Natural killer cell treated with Interleukin-12 subunit alpha and Interleukin-12 subunit beta and Interleukin-15 and Interleukin-18, amount 100 ng/mL, for 72 hours (primary cell): ENCODE results near the gene STIM1. TPM values are rescaled to one million over a fixed set of nuclear protein-coding genes. Genes with fewer than 3 reads are reported as not detected.
"Not testable (repeated sequence)": the region's sequence is repeated elsewhere in the genome, so short reads cannot be mapped to it uniquely, and the experiment has no call there.

Experiments used
- ATAC-seq, 2 donors: fragments of 150-1000 bp; cut with Tn5 transposase in 1 of 2; sonication (Bioruptor Pico), chemical (Tn5 transposase) in 1 of 2; 2 replicates each; pipeline ENCODE4 v1.10.0; 2021
- DNase-seq: peaks from one replicate; pipeline ENCODE4 v3.0.0; 2022; ENCODE audit warnings: low spot score
- H3K27ac Mint-ChIP-seq, 2 donors: 1 replicate in 1 of 2; 2 replicates in 1 of 2; pipeline ENCODE4 v1.8.0; 2022; ENCODE audit warnings: mixed read lengths in 2 of 2, mild to moderate bottlenecking in 1 of 2, moderate library complexity in 1 of 2
- H3K27me3 Mint-ChIP-seq, 2 donors: 1 replicate in 1 of 2; 2 replicates in 1 of 2; pipeline ENCODE4 v1.8.0; 2022; ENCODE audit warnings: mixed read lengths in 2 of 2
- H3K36me3 Mint-ChIP-seq: one replicate; pipeline ENCODE4 v1.8.0; 2022; ENCODE audit warnings: mixed read lengths
- H3K4me1 Mint-ChIP-seq, 2 donors: 1 replicate in 1 of 2; 2 replicates in 1 of 2; pipeline ENCODE4 v1.8.0; 2022; ENCODE audit warnings: low read depth in 2 of 2, mixed read lengths in 2 of 2, mild to moderate bottlenecking in 1 of 2
- H3K4me3 Mint-ChIP-seq: one replicate; pipeline ENCODE4 v1.8.0; 2022; ENCODE audit warnings: mixed read lengths
- H3K9me3 Mint-ChIP-seq: 2 replicates; pipeline ENCODE4 v1.8.0; 2022; ENCODE audit warnings: mixed read lengths
- total RNA-seq, 2 donors: library from RNA; stranded (reverse); gene quantifications; one replicate each; pipeline ENCODE4 v1.2.3, GENCODE V29; 2022

The STIM1 gene
- 10 to 100 TPM; 83.9 to 85.9 TPM for total RNA-seq

DNA sequence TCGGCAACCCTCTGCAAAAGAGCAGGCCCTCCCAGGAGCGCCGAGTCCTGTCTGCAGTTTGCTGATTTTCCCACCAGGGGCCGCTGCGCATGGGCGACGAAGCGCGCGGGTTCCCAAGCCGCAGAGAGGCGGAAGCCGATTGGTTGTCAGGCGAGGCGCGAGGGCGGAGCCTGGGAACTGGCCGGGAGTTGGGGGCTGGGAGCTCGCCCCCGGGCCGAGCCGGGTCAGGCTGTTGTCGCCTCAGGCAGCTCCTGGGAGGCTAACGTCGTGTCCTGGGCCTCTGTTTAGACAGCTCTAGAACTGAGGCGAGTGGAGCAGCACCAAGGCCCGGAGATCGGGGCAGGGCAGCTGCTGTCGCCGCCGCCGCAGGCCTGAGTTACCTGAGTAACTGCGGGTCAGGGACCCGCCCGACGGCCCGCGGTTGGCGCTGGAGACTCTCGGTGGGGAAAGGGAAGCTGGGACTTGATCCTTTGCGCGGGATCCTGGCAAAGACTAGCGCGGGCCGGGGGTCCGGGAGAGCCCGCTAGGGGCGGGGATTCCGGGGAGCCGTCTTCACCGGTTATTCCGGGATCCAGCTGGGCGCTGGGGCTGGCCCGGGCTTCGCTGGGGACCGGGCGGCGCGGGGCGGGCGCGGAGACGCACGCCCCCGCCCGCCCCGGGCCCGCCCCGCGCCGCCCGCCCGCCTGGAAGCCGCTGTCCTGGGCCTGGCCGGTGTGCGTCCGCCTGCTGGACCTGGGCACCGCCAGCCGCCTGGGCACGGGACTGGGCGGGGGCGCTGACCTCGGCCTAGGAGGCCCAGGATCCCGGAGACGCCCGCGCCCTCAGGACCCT lies at the start of gene STIM1:
TSS of gene STIM1 (plus strand) at position 688 of the 831 bp plus-strand sequence. CDS start 607 bp downstream, outside the sequence.
- Mint-ChIP-seq H3K27ac (peak within 1 kb of the TSS; percentile 94 to 96), H3K9me3 (no peaks in the 10 kb centered on the region), H3K36me3 (no peaks in the 10 kb centered on the region), H3K4me3 (peak within 1 kb of the TSS; percentile 80), H3K27me3 (no peaks in the 10 kb centered on the region), H3K4me1 (peaks cover 59 to 64% of the 10 kb centered on the region in 2 donors)
- DNase-seq (peak; percentile 98), ATAC-seq (peak; percentile 87 to 90)

DNA sequence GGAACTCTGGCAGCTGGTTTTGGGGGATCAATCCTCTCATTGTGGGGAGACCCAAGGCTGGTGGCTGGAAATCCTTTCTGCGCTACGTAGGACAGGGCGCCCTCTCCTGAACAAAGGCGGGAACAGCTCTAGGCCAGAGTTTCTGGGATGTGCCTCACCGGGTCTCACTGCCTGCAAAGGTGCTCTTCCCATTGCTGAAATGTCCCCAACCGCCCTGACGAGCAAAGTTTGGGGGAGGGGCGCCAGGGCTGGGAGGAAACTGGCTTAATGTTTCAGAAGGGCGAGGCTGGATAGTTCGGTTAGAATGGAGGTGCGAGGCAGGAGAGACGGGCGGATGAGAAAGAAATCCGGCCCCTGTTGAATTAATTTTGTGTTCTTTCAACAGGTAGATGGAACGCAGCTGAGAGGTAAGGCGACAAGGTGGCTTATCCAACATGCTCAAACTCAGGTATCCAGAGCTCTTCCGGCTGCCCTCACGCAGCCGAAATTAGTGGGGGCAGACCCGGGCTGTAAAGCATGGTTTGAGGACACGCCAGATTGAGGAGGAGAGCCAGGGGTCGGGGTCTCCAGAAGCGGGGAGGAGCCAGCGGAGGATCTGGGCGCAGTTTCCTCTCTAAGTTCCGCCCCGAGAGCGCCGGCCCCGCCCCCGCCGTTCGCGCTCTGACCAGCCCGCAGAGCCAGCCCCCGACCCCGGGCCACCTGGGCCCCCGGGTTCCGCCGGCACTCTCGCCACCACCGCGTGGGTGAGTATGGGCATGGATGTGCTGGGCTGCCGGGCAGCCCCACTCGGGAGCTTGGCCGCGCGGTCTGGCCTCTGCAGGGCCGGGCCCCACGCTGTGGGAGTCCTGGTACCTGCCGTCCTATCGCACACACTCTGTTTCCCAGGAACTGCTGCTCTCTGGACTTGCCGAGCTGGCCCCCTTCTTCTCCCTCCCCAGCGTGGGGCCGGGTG lies 47.3 kb upstream of the STIM1 start, which contains the start of gene PGAP2:
TSS of gene PGAP2 (plus strand) at position 652 of the 952 bp plus-strand sequence. CDS start 2,700 bp downstream, outside the sequence.
- peak within 1 kb of the TSS; percentile 87 to 95 for H3K27ac Mint-ChIP-seq

DNA sequence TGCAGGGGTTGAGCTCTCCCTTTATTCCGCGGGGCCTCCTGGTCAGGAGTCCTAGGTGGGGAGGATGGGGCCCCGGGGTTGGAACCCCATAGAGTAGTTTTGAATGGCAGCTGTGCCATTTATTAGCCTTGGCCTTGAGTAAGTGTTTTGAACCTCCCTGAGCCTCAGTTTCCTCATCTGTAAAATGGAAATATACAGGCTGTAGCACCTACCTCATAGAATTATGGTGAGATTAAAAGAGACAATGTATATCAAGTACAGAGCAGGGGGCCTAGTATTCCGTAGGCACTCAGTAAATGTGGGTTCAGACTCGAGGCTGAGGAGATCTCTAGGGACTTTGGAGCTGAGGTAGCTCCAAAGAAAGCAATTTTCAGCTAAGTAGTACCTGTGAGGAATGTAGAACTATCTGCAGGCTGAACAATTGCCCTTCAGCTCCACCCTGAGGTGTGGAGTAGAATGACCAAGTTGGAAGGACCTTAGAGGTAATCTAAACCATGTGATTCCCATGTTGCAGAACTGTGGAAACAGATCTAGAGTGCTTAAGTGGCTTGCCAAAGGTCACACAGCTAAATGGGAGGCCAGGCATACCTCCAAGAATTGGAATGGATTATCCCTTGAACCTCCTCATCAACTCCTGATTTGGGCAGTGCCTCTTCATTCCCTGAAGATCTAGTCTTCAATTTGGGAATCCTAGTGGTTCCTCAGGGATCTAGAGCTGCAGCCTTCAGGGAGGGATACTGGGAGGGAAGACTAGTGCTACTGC lies 46.4 kb upstream of the STIM1 start:
- Mint-ChIP-seq H3K9me3 (no peaks in the 10 kb centered on the region), H3K4me1 (peaks cover 15 to 18% of the 10 kb centered on the region in 2 donors), H3K4me3 (peak overlapping the region; percentile 100), H3K27me3 (no peaks in the 10 kb centered on the region), H3K27ac (peak overlapping the region; percentile 87 to 95), H3K36me3 (no peaks in the 10 kb centered on the region)
- no peak for DNase-seq
- peak in 1 of 2 donors; percentile 74 for ATAC-seq

More for the DNA sequence above, 47.3 kb upstream of the STIM1 start, which contains the start of gene PGAP2:
- Mint-ChIP-seq H3K9me3 (no peaks in the 10 kb centered on the region), H3K27me3 (no peaks in the 10 kb centered on the region), H3K4me3 (peak within 1 kb of the TSS; percentile 100), H3K4me1 (peaks cover 15 to 20% of the 10 kb centered on the region in 2 donors), H3K36me3 (no peaks in the 10 kb centered on the region)
- peak; percentile 72 for DNase-seq
- peak; percentile 83 to 89 for ATAC-seq

DNA sequence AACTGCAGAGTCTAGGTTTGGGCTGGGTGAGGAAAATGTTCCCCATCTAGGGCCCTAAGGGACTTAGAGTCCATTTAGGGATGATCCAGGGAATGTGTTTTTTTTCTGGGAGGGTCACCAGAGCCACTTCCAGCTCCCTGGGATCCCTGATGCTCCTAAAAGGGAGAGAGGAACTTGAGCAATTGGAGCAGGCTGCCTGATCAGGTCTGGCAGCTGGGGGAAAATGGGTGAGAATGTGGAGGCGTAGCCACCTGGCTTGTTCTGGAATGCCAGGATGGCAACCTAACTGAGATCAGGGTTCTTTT lies 45.9 kb upstream of the STIM1 start:
- Mint-ChIP-seq H3K4me3 (peak overlapping the region; percentile 4), H3K36me3 (no peaks in the 10 kb centered on the region), H3K27me3 (no peaks in the 10 kb centered on the region), H3K9me3 (no peaks in the 10 kb centered on the region), H3K4me1 (peaks cover 15% of the 10 kb centered on the region in 2 donors), H3K27ac (no peak overlapping the region)
- DNase-seq, result no peak
- ATAC-seq, result no peak

DNA sequence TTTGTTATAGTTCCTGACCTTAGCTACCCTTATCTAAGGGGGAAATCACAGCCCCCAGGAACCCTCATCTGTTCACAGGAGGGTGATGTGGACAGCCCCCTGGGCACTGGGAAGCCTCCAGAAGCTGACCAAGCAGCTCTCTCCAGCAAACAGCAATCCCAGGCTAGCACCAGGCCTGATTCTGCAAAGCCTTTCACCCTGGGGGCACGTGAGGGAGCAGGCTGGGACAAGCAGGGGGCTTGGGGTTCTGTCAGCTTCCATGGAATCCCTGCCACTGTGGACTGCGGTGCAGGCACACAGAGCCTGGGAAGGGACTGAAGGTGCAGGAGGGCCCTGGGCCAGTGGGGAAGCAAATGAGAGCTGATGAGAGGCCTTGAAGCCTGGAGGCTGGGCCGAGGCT lies 45.0 kb upstream of the STIM1 start:
- Mint-ChIP-seq H3K4me1 (peaks cover 15% of the 10 kb centered on the region in 2 donors), H3K9me3 (no peaks in the 10 kb centered on the region), H3K27ac (no peak overlapping the region), H3K4me3 (no peak overlapping the region), H3K27me3 (no peaks in the 10 kb centered on the region), H3K36me3 (no peaks in the 10 kb centered on the region)
- DNase-seq (no peak), ATAC-seq (no peak)

DNA sequence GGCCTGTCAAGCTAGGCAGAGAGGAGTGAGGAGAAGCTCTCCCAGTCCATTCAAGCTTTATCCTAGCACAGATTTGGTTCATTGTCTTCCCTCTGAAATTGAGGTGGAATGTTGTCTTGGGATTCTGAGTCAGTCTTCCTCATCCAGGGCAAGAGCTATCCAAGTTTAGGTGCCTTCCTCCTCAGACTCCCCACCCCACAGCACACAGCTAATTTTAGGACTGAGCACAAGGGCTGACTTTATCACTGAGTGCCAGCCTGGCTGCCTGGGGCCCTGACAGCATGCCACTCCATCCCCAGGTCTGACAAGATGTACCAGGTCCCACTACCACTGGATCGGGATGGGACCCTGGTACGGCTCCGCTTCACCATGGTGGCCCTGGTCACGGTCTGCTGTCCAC lies 44.5 kb upstream of the STIM1 start:
- ATAC-seq (no peak), DNase-seq (no peak)
- Mint-ChIP-seq H3K27ac (no peak overlapping the region), H3K9me3 (no peaks in the 10 kb centered on the region), H3K36me3 (no peaks in the 10 kb centered on the region), H3K4me1 (peaks cover 15% of the 10 kb centered on the region in 2 donors), H3K4me3 (no peak overlapping the region), H3K27me3 (no peaks in the 10 kb centered on the region)

DNA sequence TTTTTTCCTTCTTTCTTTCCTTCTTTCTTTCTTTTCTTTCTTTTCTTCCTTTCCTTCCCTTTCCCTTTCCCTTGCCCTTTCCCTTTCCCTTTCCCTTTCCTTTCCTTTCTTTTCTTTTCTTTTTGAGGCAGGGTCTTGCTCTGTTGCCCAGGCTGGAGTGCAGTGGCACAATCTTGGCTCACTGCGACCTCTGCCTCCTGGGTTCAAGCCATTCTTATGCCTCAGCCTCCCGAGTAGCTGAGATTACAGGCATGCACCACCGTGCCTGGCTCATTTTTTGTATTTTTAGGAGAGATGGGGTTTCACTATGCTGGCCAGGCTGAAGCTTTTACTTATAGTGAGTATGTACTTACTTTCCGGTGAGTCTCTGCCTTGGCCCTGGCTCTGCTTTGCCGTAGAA lies 40.6 kb upstream of the STIM1 start:
- not testable (repeated sequence) for H3K4me1 Mint-ChIP-seq, DNase-seq, H3K27me3 Mint-ChIP-seq, H3K4me3 Mint-ChIP-seq, H3K9me3 Mint-ChIP-seq, H3K36me3 Mint-ChIP-seq, ATAC-seq
- H3K27ac Mint-ChIP-seq, result peak overlapping the region in 1 of 2 donors; percentile 66

DNA sequence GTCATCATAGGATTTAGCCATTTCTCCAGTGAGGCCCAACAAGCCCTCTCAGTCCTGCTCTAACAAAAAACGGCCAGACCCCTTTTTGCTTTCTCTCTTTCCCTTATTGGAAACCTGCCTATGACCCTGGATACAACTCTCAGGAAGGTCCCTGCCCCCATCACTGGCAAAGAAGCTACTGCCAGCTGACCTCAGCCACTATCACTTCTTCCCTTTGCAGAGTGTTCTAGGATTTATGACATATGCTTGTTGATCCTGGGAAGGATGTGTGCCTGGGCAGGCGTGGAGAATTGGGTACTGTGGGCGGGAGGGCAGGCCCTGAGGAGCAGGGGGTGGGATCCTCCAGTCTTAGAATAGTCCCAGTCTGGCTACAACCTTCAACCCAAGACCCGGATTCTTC lies 39.6 kb upstream of the STIM1 start:
- ATAC-seq (no peak), DNase-seq (no peak)
- Mint-ChIP-seq H3K4me3 (no peak overlapping the region), H3K4me1 (peaks cover 0 to 3% of the 10 kb centered on the region in 2 donors), H3K36me3 (no peaks in the 10 kb centered on the region), H3K9me3 (no peaks in the 10 kb centered on the region), H3K27ac (no peak overlapping the region), H3K27me3 (no peaks in the 10 kb centered on the region)

DNA sequence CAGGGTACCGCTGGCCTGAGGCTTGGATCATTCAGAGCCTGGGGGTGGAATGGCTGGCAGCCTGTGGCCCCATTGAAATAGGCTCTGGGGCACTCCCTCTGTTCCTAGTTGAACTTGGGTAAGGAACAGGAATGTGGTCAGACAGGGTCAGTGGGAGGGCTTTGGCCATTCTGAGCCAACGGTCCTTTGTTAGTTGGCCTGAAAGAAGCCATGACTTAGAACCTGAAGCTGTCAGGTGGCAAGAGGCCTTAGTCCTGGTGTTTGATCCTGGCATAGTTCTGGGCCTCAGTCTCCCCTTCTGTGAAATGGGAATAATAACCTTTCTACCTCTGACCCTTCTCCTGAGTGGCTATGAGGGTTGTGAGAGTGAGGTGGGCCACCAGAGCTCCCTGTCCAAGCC lies 38.8 kb upstream of the STIM1 start:
- H3K27ac Mint-ChIP-seq, result no peak overlapping the region
- H3K36me3 Mint-ChIP-seq, result no peaks in the 10 kb centered on the region
- ATAC-seq, result peak in 1 of 2 donors; percentile 41
- DNase-seq, result no peak
- H3K9me3 Mint-ChIP-seq, result no peaks in the 10 kb centered on the region
- no peak overlapping the region for H3K4me3 Mint-ChIP-seq
- H3K4me1 Mint-ChIP-seq, result peaks cover 0 to 3% of the 10 kb centered on the region in 2 donors
- no peaks in the 10 kb centered on the region for H3K27me3 Mint-ChIP-seq

DNA sequence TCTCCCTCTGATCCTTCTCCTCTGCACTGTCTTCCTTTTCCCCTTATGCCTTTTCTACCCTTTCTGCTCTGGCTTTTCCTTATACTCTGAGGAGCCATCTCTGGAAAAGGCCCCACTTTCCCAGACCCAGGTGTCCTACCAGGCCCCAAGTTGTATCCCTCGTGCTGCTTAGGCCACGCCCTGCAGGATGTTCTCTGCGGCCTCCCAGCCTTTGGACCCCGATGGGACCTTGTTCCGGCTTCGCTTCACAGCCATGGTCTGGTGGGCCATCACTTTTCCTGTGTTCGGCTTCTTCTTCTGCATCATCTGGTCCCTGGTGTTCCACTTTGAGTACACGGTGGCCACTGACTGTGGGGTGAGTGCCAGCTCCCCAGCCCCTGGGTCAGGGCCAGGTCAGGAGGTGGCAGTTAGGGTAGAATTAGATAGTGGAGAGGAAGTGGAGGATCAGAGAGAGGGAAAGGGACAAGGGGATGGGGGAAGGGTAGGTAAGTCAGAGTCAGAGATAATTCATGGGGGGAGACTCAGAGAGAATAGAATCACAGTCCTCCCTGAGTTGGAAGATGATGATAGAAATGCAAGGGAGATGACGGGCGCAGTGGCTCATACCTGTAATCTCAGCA lies 38.2 kb upstream of the STIM1 start:
- DNase-seq (no peak), ATAC-seq (peak in 1 of 2 donors; percentile 11)
- Mint-ChIP-seq H3K27me3 (no peaks in the 10 kb centered on the region), H3K4me1 (peaks cover 0 to 3% of the 10 kb centered on the region in 2 donors), H3K36me3 (no peaks in the 10 kb centered on the region), H3K27ac (no peak overlapping the region), H3K4me3 (no peak overlapping the region), H3K9me3 (no peaks in the 10 kb centered on the region)

DNA sequence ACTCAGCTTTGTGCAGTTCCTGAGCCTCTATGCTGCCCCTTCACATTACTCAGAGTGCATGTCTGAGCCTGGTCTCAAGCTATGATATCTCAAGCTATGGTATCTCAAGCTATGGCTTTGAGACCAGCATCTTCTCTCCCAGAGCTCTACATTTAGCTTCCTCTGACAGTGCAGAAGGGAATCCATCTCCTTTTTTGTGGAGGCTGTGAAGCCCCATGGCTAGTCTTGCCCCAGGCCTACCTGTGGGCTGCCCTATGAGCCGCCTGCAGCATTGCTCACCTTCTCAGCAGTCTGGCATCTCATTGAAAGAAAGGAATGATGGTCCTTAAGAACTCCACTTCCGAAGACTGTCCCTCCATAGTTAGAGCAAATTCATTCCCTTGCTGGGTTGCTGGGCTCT lies 34.5 kb upstream of the STIM1 start:
- H3K27ac Mint-ChIP-seq, result no peak overlapping the region
- H3K9me3 Mint-ChIP-seq, result no peaks in the 10 kb centered on the region
- H3K4me3 Mint-ChIP-seq, result no peak overlapping the region
- H3K36me3 Mint-ChIP-seq, result no peaks in the 10 kb centered on the region
- no peak for DNase-seq
- H3K27me3 Mint-ChIP-seq, result no peaks in the 10 kb centered on the region
- peaks cover 20 to 21% of the 10 kb centered on the region in 2 donors for H3K4me1 Mint-ChIP-seq
- no peak for ATAC-seq

DNA sequence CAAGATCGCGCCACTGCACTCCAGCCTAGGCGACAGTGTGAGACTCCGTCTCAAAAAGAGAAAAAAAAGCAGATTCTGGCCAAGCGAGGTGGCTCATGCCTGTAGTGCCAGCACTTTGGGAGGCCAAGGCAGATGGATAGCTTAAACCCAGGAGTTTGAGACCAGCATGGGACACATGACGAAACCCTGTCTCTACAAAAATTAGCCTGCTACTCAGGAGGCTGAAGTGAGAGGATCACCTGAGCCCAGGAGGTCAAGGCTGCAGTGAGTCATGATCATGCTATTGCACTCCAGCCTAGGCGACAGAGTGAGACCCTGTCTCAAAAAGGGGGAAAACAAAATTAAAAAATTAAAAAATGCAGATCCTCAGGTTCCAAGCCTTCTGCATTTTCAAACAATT lies 33.2 kb upstream of the STIM1 start:
- peaks cover 4% of the 10 kb centered on the region for H3K36me3 Mint-ChIP-seq
- H3K27me3 Mint-ChIP-seq, result no peaks in the 10 kb centered on the region
- H3K4me3 Mint-ChIP-seq, result no peak overlapping the region
- ATAC-seq, result no peak
- no peaks in the 10 kb centered on the region for H3K9me3 Mint-ChIP-seq
- DNase-seq, result no peak
- H3K4me1 Mint-ChIP-seq, result peaks cover 26 to 28% of the 10 kb centered on the region in 2 donors
- no peak overlapping the region for H3K27ac Mint-ChIP-seq

DNA sequence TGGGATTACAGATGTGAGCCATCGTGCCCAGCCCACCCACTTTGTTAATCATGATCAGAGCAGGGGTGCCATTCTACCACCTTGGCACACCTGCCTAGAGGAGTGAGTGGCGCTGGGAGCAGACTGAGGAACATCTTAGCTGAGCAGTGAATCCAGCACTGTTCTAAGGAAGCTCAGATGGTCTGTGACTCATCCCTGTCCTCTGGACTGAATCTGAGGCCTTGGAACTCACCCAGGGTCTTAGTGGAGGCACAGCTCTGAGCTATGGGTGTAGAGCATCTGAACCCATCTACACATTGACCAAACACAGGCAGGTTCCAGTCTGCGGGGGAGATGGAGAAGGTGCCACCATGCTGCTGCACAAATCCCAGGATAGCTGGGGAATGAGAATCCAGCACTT lies 32.2 kb upstream of the STIM1 start:
- Mint-ChIP-seq H3K4me3 (no peak overlapping the region), H3K36me3 (peaks cover 4% of the 10 kb centered on the region), H3K27ac (no peak overlapping the region), H3K27me3 (no peaks in the 10 kb centered on the region), H3K4me1 (peaks cover 28 to 32% of the 10 kb centered on the region in 2 donors), H3K9me3 (no peaks in the 10 kb centered on the region)
- no peak for DNase-seq
- ATAC-seq, result no peak
